Spinal cord (tissue), 10 donors: Measurements from ENCODE around the gene NGF. TPM values are rescaled to one million over a fixed set of nuclear protein-coding genes. Genes with fewer than 3 reads are reported as not detected.
A peak's percentile ranks its signal among the peaks of the same experiment; 100 is the strongest.
"Not testable (repeated sequence)": the region's sequence is repeated elsewhere in the genome, so short reads cannot be mapped to it uniquely, and the experiment has no call there.

Source experiments
- DNase-seq, 6 donors: peaks; one replicate each; pipeline versions ENCODE4 v3.0.0 to v3.0.0-alpha.2; 2013 to 2015; ENCODE audit warnings: low spot score in 6 of 6, low read depth in 4 of 6
- H3K27ac ChIP-seq: one replicate; pipeline ENCODE4 v1.5.1; 2013; ENCODE audit warnings: low read depth, low read length, control low read depth
- H3K27me3 ChIP-seq: one replicate; pipeline ENCODE4 v1.6.1; 2013; ENCODE audit warnings: low read length; ENCODE audit not compliant: control insufficient read depth, insufficient read depth
- H3K36me3 ChIP-seq: one replicate; pipeline ENCODE4 v1.6.1; 2013; ENCODE audit warnings: low read length; ENCODE audit not compliant: control insufficient read depth, insufficient read depth
- H3K4me1 ChIP-seq: one replicate; pipeline ENCODE4 v1.6.1; 2013; ENCODE audit warnings: low read length; ENCODE audit not compliant: control insufficient read depth, insufficient read depth
- H3K4me3 ChIP-seq: one replicate; pipeline ENCODE4 v1.5.1; 2013; ENCODE audit warnings: low read depth, low read length, control low read depth
- H3K9me3 ChIP-seq: one replicate; pipeline ENCODE4 v1.6.1; 2013; ENCODE audit warnings: low read length; ENCODE audit not compliant: control insufficient read depth, insufficient read depth
- WGBS: methylation state at CpG from one replicate; pipeline ENCODE4 v1.1.5; 2013; ENCODE audit warnings: missing lambda C conversion rate; ENCODE audit not compliant: insufficient coverage; 5-methylcytosine and 5-hydroxymethylcytosine counted together
- long read RNA-seq, 4 donors: transcript quantifications; one replicate each; lab custom pipeline, GENCODE V29; 2026
- polyA plus RNA-seq, 2 donors: library from polyadenylated mRNA; unstranded; fragments of 120-200 nt; gene quantifications; one replicate each; pipeline ENCODE4 v1.2.1, GENCODE V29; 2013; ENCODE audit not compliant: insufficient read length in 2 of 2
- total RNA-seq, 2 donors: library from RNA; depleted of rRNA in 1 of 2; stranded (reverse); fragments of 120-200 nt in 1 of 2; fragments of >200 nt in 1 of 2; gene quantifications; one replicate each; pipeline versions ENCODE4 v1.2.3 to v1.2.4, GENCODE V29; 2013 to 2014
- donor health status: healthy.

Gene NGF
- total RNA-seq (10 to 100 TPM in 1 of 2 donors, 1 to 10 TPM in 1; 4.1 to 10.4 TPM), polyA plus RNA-seq (1 to 10 TPM; 2.0 to 4.3 TPM)
- long read RNA-seq, donor 1, partial matches to known transcripts = 0 of 3 reads
- long read RNA-seq, donor 1, other reads (novel, unspliced or antisense) = 0 of 3 reads
- long read RNA-seq, donor 2 = 0 reads
- long read RNA-seq, donor 3, partial matches to known transcripts = 0 of 1 reads
- long read RNA-seq, donor 3, other reads (novel, unspliced or antisense) = 0 of 1 reads
- long read RNA-seq, donor 4 = 0 reads

DNA sequence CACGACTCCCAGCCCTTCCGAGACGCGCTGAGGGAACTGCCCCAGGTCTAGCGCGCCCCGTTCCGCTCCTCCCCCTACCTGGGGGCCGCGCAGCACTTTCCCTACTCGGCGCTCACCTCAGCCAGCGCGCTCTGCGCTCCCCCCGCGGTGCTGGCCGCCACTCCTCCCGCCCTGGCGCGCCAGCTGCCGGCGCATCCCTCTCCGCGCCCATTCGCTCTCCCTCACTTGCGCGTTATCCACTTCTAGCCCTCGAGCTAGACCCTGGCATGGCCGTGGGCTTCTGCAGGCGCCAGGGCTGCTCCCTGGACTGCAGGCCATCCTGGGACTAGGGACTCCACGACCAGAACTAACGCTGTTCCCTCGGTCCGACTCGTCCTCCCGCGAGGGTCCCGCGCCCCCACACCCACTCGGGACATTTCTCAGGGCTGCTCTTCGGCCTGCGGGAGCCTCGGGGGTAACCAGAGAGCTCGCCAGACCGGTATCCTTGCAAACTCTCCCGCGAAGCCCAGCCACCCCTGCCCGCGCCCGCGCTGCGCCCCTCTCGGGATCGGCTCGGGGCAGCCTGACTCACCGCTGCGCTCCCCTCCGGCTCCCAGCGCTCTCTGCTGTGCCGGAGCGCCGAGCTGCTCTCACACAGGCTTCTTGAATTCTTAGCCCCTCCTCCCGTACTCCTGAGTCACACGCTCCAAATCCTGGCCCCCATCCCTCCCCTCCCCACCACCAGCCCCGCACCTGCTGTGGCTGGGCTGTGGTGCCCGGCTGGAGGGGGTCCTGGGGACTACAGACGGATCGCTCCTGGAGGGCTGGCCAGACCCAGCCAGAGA, at the start of gene NGF:
Gene NGF (minus strand): TSS at position 617 of the 824 bp plus-strand sequence. CDS start 51,454 bp downstream, outside the sequence.
- peaks cover 29% of the 10 kb centered on the region for H3K27me3 ChIP-seq
- H3K4me3 ChIP-seq = peak within 1 kb of the TSS; percentile 72
- peak within 1 kb of the TSS; percentile 72 for H3K27ac ChIP-seq
- H3K4me1 ChIP-seq = peaks cover 28% of the 10 kb centered on the region
- H3K36me3 ChIP-seq = no peaks in the 10 kb centered on the region
- peak in 2 of 6 donors; percentile 52 to 60 for DNase-seq
- WGBS = under 1% methylated on average over 67 of the region's 69 CpGs
- H3K9me3 ChIP-seq = no peaks in the 10 kb centered on the region

DNA sequence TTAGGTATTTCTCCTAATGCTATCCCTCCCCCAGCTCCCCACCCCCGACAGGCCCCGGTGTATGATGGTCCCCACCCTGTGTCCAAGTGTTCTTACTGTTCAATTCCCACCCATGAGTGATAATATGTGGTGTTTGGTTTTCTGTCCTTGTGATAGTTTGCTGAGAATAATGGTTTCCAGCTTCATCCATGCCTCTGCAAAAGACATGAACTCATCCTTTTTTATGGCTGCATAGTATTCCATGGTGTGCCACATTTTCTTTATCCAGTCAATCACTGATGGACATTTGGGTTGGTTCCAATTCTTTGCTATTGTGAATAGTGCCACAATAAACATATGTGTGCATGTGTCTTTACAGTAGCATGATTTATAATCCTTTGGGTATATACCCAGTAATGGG, 45.4 kb upstream of the NGF start:
- not testable (repeated sequence) for H3K4me1 ChIP-seq, DNase-seq, H3K9me3 ChIP-seq, H3K27me3 ChIP-seq, H3K4me3 ChIP-seq, H3K27ac ChIP-seq, H3K36me3 ChIP-seq
- no CpG with 5 or more reads among the region's 2 CpGs for WGBS

DNA sequence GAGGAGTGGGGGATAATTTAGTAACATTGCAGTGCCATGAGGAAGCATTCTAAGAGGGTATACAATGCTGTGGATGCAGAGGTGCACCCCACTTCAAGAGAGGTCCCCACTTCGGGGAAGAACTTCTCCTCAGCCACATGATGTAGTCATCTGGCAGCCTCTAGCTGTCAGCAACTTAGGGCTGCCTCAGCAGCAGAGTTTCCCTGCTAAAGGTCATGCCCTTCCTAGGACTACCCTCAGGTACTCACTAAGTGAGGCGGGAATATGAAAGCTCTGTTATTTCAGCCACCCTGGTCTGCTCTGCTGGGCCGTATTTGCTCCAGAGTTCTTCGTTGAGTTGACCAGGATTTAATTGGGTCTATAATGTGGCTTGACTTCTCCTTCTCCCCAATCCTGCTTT, 41.9 kb upstream of the NGF start:
- Histone ChIP-seq H3K27ac (no peak overlapping the region), H3K4me3 (no peak overlapping the region), H3K27me3 (no peaks in the 10 kb centered on the region), H3K9me3 (no peaks in the 10 kb centered on the region), H3K4me1 (no peaks in the 10 kb centered on the region), H3K36me3 (no peaks in the 10 kb centered on the region)
- no CpG with 5 or more reads among the region's 4 CpGs for WGBS
- no peak for DNase-seq

DNA sequence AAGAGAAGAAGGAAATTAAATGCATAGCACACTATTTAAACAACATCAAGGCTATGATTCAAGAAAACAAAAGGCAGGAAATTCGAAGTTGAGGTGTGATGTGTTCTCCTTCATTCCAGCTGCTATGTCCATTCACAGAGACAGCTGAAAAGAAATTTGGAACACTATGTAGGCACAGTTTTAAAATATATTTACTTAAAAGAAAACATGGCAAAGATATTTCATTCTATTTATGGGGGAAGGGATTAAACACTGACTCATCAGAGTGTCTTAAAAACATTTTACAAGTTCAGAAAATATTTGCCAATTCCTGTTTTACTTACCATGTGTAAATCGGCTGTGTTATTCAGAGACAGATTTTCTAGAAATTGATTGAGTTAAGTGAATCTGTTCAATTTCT, 39.4 kb upstream of the NGF start:
- Histone ChIP-seq H3K4me3 (no peak overlapping the region), H3K27me3 (no peaks in the 10 kb centered on the region), H3K27ac (no peak overlapping the region), H3K36me3 (no peaks in the 10 kb centered on the region), H3K9me3 (no peaks in the 10 kb centered on the region), H3K4me1 (no peaks in the 10 kb centered on the region)
- no CpG with 5 or more reads among the region's 2 CpGs for WGBS
- no peak for DNase-seq

DNA sequence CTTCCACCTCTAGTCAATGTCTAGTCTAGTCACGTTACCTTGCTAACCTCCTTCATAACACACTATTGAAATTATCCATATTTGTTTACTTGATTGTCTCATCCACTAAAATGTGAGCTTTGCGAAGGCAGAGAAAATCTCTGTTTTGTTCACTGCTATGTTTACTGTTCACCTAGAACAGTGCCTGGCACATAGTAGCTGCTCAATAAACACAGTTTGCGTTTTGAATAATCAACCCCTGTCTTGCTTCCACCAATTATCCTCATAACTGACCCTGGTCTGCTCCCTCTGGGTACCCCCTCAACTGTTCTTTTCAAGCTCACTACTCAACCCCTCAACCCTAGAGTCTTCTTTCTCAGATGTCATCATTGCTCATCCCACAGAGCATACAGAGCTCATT, 36.5 kb upstream of the NGF start:
- Histone ChIP-seq H3K27me3 (no peaks in the 10 kb centered on the region), H3K9me3 (no peaks in the 10 kb centered on the region), H3K4me3 (no peak overlapping the region), H3K4me1 (no peaks in the 10 kb centered on the region), H3K36me3 (no peaks in the 10 kb centered on the region), H3K27ac (no peak overlapping the region)
- WGBS = 96% methylated on average over 3 of the region's 3 CpGs
- no peak for DNase-seq

GRCh38 chr1:115373305-115373704, 35.3 kb upstream of the NGF start:
- Histone ChIP-seq H3K36me3 (no peaks in the 10 kb centered on the region), H3K9me3 (no peaks in the 10 kb centered on the region), H3K4me3 (no peak overlapping the region), H3K27me3 (no peaks in the 10 kb centered on the region), H3K4me1 (no peaks in the 10 kb centered on the region), H3K27ac (no peak overlapping the region)
- DNase-seq = no peak

- no peaks in the 10 kb centered on the region for H3K4me1 ChIP-seq
- no peaks in the 10 kb centered on the region for H3K27me3 ChIP-seq
- no peaks in the 10 kb centered on the region for H3K36me3 ChIP-seq
- 83% methylated on average over 1 of the region's 5 CpGs for WGBS
- no peak for DNase-seq
- H3K9me3 ChIP-seq = no peaks in the 10 kb centered on the region
- H3K4me3 ChIP-seq = no peak overlapping the region
- H3K27ac ChIP-seq = no peak overlapping the region
Measured at GRCh38 chr1:115365738-115366137, 27.7 kb upstream of the NGF start.

- H3K4me1 ChIP-seq = no peaks in the 10 kb centered on the region
- H3K27me3 ChIP-seq = no peaks in the 10 kb centered on the region
- no peaks in the 10 kb centered on the region for H3K36me3 ChIP-seq
- no peak overlapping the region for H3K27ac ChIP-seq
- 83% methylated on average over 2 of the region's 2 CpGs for WGBS
- no peak overlapping the region for H3K4me3 ChIP-seq
- no peak for DNase-seq
- H3K9me3 ChIP-seq = no peaks in the 10 kb centered on the region
Measured at GRCh38 chr1:115364780-115365155, 26.7 kb upstream of the NGF start.

DNA sequence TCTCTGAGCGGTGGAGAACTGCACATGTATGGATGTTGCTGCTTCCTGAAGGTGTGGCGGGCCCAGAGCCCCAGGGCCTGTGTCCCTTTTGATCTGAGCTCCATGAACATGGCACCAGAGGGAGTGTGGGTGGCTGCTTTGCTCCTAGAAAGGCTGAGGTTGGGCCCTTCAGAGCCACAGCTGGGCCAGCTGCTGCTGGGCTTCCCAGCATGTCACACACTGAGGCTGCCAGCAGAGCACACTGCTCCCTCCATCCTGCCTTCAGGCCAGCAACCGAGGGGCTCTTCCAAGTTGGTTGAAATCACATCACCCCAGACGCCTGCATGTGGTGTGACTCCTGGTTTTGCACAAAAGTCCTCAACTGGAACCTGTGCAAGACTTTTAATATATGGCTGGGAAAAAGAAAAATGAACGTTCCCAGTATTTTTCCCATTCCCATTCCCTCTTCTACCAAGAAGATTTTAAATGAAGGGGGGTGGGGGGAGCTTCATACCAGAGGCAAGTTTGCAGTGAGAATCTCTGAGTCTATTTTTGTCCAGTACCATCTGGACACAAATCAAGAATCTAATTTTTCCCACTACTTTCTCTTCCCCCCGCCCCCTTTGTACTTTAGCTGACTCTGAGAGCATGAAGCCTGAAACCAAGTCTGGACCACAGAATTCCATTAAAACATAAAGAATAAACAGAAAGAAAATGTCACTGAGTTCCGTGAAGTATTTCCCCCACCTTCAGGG, 26.2 kb upstream of the NGF start:
- no peak overlapping the region for H3K27ac ChIP-seq
- 78% methylated on average over 5 of the region's 7 CpGs for WGBS
- H3K4me3 ChIP-seq = no peak overlapping the region
- H3K9me3 ChIP-seq = no peaks in the 10 kb centered on the region
- no peaks in the 10 kb centered on the region for H3K4me1 ChIP-seq
- H3K27me3 ChIP-seq = no peaks in the 10 kb centered on the region
- no peaks in the 10 kb centered on the region for H3K36me3 ChIP-seq
- peak in 1 of 6 donors; percentile 19 for DNase-seq
